HG03135 (cell line): ENCODE data around the gene RAI1.

Experiments used
- ATAC-seq: cut with Tn5 transposase; IDR thresholded peaks from one replicate; pipeline ENCODE4 v1.9.1; 2021; ENCODE audit warnings: mild to moderate bottlenecking, moderate library complexity; ENCODE audit not compliant: unreplicated experiment

RAI1 gene

GRCh38 chr17:17729620-17730249, 48.5 kb downstream of the RAI1 start:
- ATAC-seq: peak; percentile 66

DNA sequence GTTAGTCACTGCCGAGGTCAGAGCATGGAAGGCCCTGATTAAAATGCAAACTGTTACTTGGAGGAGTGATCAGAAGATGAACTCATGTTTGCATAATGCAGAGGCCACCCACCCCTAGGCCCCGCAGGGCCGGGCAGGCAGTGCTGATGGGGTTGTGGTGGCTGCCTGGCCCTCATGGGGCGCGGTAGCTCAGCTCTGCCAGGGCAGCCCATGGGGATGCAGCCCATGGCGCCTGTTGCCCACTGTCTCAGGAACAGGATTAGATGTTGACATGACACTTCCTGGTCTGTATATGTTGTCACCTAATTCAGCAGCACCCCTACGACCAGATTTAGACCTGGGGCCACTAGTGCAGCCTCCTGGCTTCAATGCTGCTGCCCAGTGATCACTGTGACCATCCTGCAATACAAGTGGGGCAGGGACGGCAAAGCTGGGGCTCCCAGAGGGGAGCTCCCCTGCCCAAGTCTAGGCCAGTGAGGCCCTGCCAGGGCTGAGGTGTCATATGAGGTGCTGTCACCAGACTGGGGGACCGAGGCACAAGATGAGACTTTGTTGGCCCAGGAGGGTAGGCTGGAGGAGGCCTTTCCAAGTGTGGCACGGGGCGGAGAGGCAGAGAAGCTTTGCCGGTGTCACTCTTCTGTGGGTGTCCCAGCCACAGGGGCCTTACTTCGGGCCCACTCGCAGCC, 49.1 kb downstream of the RAI1 start:
- ATAC-seq: no peak

DNA sequence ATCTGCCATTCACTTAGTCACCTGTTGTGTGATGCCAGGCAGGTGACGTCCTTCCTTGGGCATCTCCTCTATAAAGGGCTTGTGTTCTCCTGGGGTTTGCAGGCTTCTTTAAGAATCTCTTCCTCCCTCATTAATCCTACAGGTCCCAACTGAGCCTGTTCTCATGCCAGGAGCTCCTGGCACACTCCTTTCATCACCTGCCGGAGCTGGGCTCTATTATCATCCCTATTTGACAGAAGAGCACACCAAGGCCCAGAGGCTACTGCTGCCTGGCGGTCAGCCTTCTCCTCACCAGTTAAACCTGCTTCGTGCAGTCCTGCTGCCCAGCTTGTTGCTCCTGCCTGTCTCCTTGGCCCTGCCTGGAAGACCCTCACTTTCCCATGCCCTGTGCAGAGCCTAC, 51.2 kb downstream of the RAI1 start:
- no peak for ATAC-seq

DNA sequence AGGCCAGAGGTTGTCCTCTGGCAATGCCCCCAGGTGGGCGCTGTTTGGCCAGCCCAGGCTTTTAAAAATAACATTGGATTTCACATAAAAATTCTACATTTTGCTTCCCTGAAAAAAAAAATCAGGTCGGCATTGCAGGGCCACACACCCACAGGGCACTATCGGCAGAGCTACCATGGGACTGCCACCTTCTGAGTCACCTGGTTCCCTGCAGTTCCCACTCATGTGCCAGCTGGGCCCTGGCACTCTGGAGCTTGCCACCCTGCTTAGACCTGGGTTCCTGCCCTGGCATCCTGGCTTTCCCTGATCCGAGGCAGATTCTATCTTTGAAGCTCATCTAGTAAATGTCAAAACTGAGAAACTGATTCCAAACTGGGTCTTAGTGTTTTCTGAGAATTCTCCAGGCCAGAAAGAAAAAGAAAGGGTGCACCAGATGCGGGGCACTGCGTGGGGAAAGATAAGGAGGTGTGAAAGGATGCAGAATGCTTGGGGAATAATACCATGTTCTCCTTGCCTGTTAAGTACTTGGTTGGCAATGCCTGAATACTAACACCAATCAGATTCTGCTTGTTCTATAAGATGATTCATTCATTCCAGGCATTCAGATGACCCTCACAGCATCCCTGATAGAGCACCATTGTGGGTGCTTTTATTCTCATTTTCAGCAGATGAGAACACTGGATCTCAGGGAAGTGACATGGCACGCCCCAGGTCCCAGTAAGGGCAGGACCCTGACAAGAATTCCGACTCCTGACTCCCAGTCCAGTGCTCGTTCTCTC, 51.8 kb downstream of the RAI1 start:
- no peak for ATAC-seq

- ATAC-seq: no peak
Measured at GRCh38 chr17:17736205-17737183, 55.2 kb downstream of the RAI1 start.

DNA sequence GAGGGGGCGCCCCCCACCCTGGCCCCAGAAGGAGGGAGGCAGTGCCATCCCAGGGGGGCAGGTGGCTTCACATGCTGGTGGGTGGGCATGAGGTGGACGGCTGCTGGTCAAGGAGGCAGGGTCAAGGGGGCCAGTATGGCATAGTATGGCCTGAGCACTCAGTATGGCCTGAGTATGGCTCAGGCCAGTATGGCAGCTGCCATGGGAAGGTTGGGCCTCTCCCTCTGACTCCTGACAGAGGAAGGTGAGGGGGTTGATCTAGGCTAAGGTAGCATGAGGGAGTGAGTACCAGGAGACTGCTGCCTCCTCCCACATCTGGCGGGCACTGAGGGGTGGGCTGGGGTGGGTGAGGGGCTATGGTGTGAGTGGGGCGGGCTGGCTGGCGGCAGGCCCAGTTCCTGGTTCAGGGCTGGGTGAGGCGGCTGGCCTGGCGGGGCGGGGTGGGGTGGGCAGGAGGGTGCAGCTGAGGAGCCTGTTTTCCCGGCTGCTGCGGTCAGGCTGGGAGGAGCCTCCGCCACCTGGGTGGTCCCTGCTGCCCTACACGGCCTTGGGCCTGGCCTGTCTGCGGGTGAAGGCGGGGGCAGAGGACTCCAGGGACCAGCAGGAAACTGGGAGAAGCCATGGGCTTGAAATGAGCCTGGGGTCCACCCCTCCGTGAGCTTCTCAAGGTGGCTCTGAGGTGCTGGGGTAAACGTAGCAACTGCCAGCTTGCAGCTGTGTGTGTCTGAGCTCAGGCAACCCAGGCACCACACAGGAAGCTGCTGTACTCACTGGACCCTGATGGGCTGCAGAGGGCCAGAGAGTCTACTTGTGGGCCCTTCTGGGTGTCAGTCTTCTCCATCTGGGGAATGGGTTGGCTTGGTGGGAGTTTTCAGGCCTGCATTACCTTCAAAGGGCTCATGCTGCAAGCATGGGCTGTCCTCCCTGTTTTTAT, 57.0 kb downstream of the RAI1 start:
- ATAC-seq: no peak

DNA sequence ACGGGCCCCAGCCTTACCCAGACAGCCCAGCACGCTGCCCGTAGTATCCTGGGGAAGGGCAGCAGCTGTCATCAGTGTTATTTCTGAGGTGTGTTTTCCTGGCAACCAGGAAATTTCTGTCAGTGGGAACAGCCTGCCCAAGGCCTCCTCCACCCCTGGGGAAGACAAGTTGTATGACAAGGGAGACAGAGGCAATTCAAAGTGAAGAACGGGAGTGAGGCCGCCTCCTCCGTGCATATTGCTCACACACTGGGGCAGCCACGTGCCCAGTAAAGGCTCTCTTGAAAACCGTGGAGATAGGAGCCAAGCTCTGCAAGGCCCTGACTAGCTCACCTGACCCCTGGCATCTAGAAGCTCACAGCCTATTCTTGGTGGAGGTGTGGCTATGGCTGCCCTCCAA, 57.6 kb downstream of the RAI1 start:
- no peak for ATAC-seq

GRCh38 chr17:17739388-17740066, 58.3 kb downstream of the RAI1 start:
- ATAC-seq: no peak

DNA sequence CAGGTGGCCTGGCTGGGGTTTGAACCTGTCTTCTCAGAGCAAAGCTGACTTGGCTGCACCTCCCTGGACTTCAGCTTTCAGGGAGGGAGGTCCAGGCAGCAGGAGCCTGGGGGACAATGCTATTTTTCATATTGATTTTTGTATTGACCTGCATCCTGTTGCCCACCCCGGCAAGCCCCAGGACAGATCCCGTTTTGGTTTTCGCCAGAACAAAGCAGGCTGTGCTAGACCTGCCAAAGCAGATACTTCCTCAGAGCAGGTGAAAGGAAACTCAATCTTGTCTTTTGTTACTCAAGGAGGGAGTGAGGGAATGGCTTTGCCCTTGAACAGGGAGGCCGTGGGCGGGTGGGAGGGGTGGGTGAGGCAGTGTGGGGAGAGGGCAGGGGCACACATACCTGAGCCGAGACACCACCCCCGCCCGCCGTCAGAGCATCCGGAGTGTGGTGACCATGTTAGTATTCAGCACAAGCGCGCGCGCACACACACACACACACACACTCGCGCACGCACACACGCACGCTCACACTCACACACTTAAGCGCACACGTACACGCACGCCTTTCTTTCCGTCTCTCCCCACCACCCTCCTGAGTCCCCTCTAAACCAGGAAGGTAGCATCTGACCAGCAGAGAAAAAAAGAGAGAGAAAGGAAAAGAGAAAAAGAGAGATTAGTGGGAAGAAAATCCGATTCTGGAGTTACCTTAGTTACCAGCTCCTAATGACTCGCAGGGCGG, 59.5 kb downstream of the RAI1 start:
- ATAC-seq: no peak

GRCh38 chr17:17741349-17742023, 60.2 kb downstream of the RAI1 start:
- ATAC-seq: no peak

DNA sequence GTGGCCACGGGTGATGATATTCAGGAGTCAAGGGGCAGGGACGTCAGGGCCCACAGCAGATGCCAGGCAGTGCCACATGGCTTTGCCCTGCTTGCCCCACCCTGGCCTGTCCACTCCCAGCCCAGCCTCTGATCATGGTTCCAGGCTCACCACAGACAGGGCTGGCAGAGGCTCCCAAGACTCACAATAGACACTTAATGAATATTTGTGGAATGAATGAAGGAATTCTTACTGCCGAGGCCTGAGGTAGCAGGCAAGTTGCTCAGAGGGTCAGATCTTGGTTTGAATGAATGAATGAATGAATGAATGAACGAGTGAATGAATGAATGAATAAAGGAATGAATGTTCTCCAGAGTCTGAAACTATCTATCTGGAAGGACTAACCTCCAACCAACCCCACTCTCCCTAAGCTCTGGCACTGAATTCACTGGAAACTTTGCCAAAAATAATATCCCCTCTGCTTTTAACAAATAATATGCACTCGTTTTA, 60.9 kb downstream of the RAI1 start:
- ATAC-seq: no peak

DNA sequence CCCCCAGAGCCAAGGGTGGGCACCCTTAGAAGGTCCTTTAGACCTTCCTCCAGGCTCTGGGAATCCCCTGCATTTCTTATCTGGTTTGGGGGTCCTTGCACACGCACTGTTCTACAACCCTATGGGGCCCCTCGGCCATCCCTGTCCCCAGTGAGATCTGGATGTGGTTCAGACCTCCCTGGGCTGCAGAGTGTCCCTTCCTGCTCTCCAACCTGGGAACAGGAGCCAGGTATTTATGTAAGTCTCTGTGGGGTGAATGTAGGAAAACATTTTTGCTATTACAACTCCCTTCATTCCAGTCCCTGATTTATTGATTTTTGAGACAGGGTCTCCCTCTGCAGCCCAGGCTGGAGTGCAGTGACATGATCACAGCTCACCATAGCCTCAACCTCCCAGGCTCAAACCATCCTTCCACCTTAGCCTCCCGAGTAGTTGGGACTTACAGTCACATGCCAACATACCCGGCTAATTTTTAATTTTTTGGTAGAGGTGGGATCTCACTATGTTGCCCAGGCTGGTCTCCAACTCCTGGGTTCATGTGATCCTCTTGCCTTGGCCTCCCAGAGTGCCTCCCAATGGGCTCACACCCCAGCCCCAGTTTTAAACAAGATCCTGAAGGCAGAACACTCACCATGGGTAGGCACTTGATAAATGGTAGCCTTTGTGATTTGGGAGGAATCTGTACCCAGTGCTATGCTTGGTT, 61.6 kb downstream of the RAI1 start:
- ATAC-seq: no peak

GRCh38 chr17:17743391-17744112, 62.3 kb downstream of the RAI1 start:
- ATAC-seq: no peak

DNA sequence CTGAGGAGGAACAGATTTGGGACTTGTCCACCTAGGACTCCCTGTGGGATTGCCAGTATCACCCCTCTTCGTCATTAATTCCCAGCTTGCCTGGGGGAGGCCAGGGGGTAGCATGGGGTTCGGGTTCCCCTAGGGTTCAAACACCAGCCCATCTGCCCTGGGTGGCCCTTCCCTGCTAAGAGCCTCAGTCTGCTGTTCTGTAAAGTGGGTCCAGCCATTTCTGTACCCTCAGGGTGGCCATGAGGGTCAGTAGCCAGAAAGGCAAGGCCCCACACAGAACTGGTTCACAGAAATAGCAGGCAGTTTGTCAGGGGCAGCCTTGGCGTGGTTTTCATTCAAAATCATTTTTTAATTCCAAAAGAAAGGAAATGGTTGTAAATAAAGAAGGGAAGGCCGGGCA, 62.9 kb downstream of the RAI1 start:
- ATAC-seq: no peak

- no peak for ATAC-seq
Measured at GRCh38 chr17:17745476-17746455, 64.5 kb downstream of the RAI1 start.
